H9 (cell line): ENCODE data around the gene FBXO24. TPM values are rescaled to one million over a fixed set of nuclear protein-coding genes. Genes with fewer than 3 reads are reported as not detected.

ENCODE experiments used
- DNase-seq: peaks from one replicate; pipeline ENCODE4 v3.0.0-alpha.2; 2017
- H2AFZ ChIP-seq: one replicate; pipeline ENCODE4 v1.6.1; 2013; ENCODE audit warnings: mild to moderate bottlenecking, low read length, control low read depth, moderate library complexity
- H2AK5ac ChIP-seq: 2 replicates; pipeline ENCODE4 v1.6.1; 2013; ENCODE audit warnings: low read length, control low read depth, mixed read lengths; ENCODE audit not compliant: insufficient read length
- H2BK120ac ChIP-seq: one replicate; pipeline ENCODE4 v1.6.1; 2013; ENCODE audit warnings: low read depth, mild to moderate bottlenecking, low read length, control low read depth, inconsistent platforms; ENCODE audit not compliant: poor library complexity, severe bottlenecking
- H2BK12ac ChIP-seq: 2 replicates; pipeline ENCODE4 v1.6.1; 2013; ENCODE audit warnings: low read length, control low read depth, mixed read lengths, low read depth; ENCODE audit not compliant: insufficient read length
- H2BK15ac ChIP-seq: 2 replicates; pipeline ENCODE4 v1.6.1; 2013; ENCODE audit warnings: low read depth, low read length, control low read depth
- H2BK20ac ChIP-seq: one replicate; pipeline ENCODE4 v1.6.1; 2013; ENCODE audit warnings: low read depth, mild to moderate bottlenecking, low read length, control low read depth, inconsistent platforms; ENCODE audit not compliant: poor library complexity, severe bottlenecking
- H2BK5ac ChIP-seq: 2 replicates; pipeline ENCODE4 v1.6.1; 2013; ENCODE audit warnings: low read length, control low read depth, mixed read lengths; ENCODE audit not compliant: insufficient read length
- H3K14ac ChIP-seq: 2 replicates; pipeline ENCODE4 v1.6.1; 2013; ENCODE audit warnings: low read length, control low read depth; ENCODE audit not compliant: insufficient read depth
- H3K18ac ChIP-seq: 2 replicates; pipeline ENCODE4 v1.6.1; 2013; ENCODE audit warnings: low read depth, mild to moderate bottlenecking, mixed read lengths, low read length, control low read depth; ENCODE audit not compliant: insufficient read length
- H3K23ac ChIP-seq: 2 replicates; pipeline ENCODE4 v1.6.1; 2013; ENCODE audit warnings: low read length, control low read depth, mixed read lengths, low read depth; ENCODE audit not compliant: insufficient read length
- H3K23me2 ChIP-seq: 2 replicates; pipeline ENCODE4 v1.6.1; 2013; ENCODE audit warnings: low read depth, mild to moderate bottlenecking, mixed read lengths, low read length, control low read depth; ENCODE audit not compliant: insufficient read length, poor library complexity, severe bottlenecking
- H3K27ac ChIP-seq: 2 replicates; pipeline ENCODE4 v1.5.1; 2013; ENCODE audit warnings: low read length, control low read depth, mixed read lengths, low read depth; ENCODE audit not compliant: insufficient read length
- H3K27me3 ChIP-seq: 2 replicates; pipeline ENCODE4 v1.6.1; 2013; ENCODE audit warnings: low read length, control low read depth, inconsistent platforms; ENCODE audit not compliant: insufficient read depth
- H3K4ac ChIP-seq: 2 replicates; pipeline ENCODE4 v1.6.1; 2013; ENCODE audit warnings: low read depth, mild to moderate bottlenecking, control low read depth, inconsistent platforms, low read length, moderate library complexity
- H3K4me1 ChIP-seq: 2 replicates; pipeline ENCODE4 v1.6.1; 2013; ENCODE audit warnings: low read length, control low read depth, inconsistent platforms; ENCODE audit not compliant: insufficient read depth
- H3K4me2 ChIP-seq: 2 replicates; pipeline ENCODE4 v1.6.1; 2013; ENCODE audit warnings: low read length, control low read depth, mixed read lengths; ENCODE audit not compliant: insufficient read length, insufficient read depth
- H3K56ac ChIP-seq: 2 replicates; pipeline ENCODE4 v1.6.1; 2013; ENCODE audit warnings: low read depth, mild to moderate bottlenecking, mixed read lengths, low read length, control low read depth; ENCODE audit not compliant: insufficient read length
- H3K79me1 ChIP-seq: 2 replicates; pipeline ENCODE4 v1.6.1; 2013; ENCODE audit warnings: low read depth, mild to moderate bottlenecking, moderate library complexity, low read length, control low read depth, inconsistent platforms; ENCODE audit not compliant: insufficient read depth, poor library complexity, severe bottlenecking
- H3K79me2 ChIP-seq: 2 replicates; pipeline ENCODE4 v1.6.1; 2013; ENCODE audit warnings: low read length, control low read depth, inconsistent platforms; ENCODE audit not compliant: insufficient read depth
- H3K9ac ChIP-seq: 2 replicates; pipeline ENCODE4 v1.6.1; 2013; ENCODE audit warnings: low read length, control low read depth, mixed read lengths; ENCODE audit not compliant: insufficient read length; ENCODE audit errors: extremely low read depth
- H3K9me3 ChIP-seq: one replicate; pipeline ENCODE4 v1.6.1; 2013; ENCODE audit warnings: low read depth, low read length, inconsistent platforms; ENCODE audit not compliant: control insufficient read depth
- H3T11ph ChIP-seq: one replicate; pipeline ENCODE4 v1.6.1; 2013; ENCODE audit warnings: mild to moderate bottlenecking, low read length, control low read depth, inconsistent platforms
- H4K20me1 ChIP-seq: one replicate; pipeline ENCODE4 v1.6.1; 2013; ENCODE audit not compliant: control insufficient read depth, insufficient read length, insufficient read depth
- H4K5ac ChIP-seq: 2 replicates; pipeline ENCODE4 v1.6.1; 2013; ENCODE audit warnings: low read depth, mild to moderate bottlenecking, mixed read lengths, low read length, control low read depth; ENCODE audit not compliant: insufficient read length
- H4K8ac ChIP-seq: replicated peaks from 2 replicates; pipeline ENCODE4 v1.6.1; 2013; ENCODE audit warnings: low read length, control low read depth, mixed read lengths, low read depth; ENCODE audit not compliant: insufficient read length
- H4K91ac ChIP-seq: 2 replicates; pipeline ENCODE4 v1.6.1; 2013; ENCODE audit warnings: low read depth, mild to moderate bottlenecking, moderate library complexity, mixed read lengths, low read length, control low read depth; ENCODE audit not compliant: insufficient read length
- H3K27ac Mint-ChIP-seq, 3 experiments: 2 replicates in 2 of 3; 3 replicates in 1 of 3; pipeline ENCODE4 v1.8.0; 2020 to 2021; ENCODE audit warnings: mixed read lengths in 3 of 3, mild to moderate bottlenecking in 1 of 3, moderate library complexity in 1 of 3
- H3K27me3 Mint-ChIP-seq: 2 replicates; pipeline ENCODE4 v1.8.0; 2021; ENCODE audit warnings: low read depth, mild to moderate bottlenecking, moderate library complexity, mixed read lengths
- H3K36me3 Mint-ChIP-seq, 3 experiments: 2 replicates in 2 of 3; 3 replicates in 1 of 3; pipeline ENCODE4 v1.8.0; 2020 to 2021; ENCODE audit warnings: low read depth in 3 of 3, mixed read lengths in 3 of 3; ENCODE audit not compliant: insufficient read depth in 1 of 3
- H3K4me1 Mint-ChIP-seq, 2 experiments: 2 replicates each; pipeline ENCODE4 v1.8.0; 2020; ENCODE audit warnings: mixed read lengths in 2 of 2
- H3K4me3 Mint-ChIP-seq, 2 experiments: 2 replicates in 1 of 2; 3 replicates in 1 of 2; pipeline ENCODE4 v1.8.0; 2020 to 2021; ENCODE audit warnings: mild to moderate bottlenecking in 2 of 2, mixed read lengths in 2 of 2, moderate library complexity in 1 of 2
- H3K9me3 Mint-ChIP-seq, 2 experiments: 2 replicates in 1 of 2; 3 replicates in 1 of 2; pipeline ENCODE4 v1.8.0; 2020; ENCODE audit warnings: mild to moderate bottlenecking in 2 of 2, mixed read lengths in 2 of 2, moderate library complexity in 1 of 2
- WGBS: extraction: QIAGEN DNeasy Blood & Tissue Kit; methylation state at CpG from one replicate; pipeline ENCODE4 v1.1.7; 2013; ENCODE audit warnings: missing lambda C conversion rate, low lambda C conversion rate, mixed read lengths; ENCODE audit not compliant: insufficient read length; ENCODE audit errors: extremely low coverage; 5-methylcytosine and 5-hydroxymethylcytosine counted together
- total RNA-seq: library from RNA; stranded (reverse); gene quantifications from 2 replicates; pipeline ENCODE4 v1.2.1, GENCODE V29; 2021
- TF ChIP-seq, protein P1 (sequence below): fragments of 200-600 bp; sonication (generic); conservative IDR thresholded peaks from 3 replicates; pipeline ENCODE4 v1.8.0; 2021; ENCODE audit warnings: antibody characterized with exemption, mild to moderate bottlenecking

The FBXO24 gene
- total RNA-seq, 1 experiment from 2014 or later: 0.85 TPM

DNA sequence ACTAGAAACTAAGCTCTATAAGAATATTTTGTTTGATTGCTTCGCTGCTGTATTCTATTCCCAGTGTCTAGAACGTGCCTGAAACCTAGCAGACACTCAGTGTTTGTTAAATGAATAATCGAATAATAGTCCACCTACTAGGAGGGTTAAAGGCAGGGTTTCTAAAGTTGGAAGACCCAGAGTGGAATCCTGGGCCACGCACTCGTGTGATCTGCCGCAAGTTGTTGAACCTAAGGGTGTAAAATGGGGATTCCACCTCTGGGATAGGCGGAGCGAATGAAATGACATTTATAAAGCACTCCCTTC, 47.8 kb upstream of the FBXO24 start:
- H3K27ac Mint-ChIP-seq: peak overlapping the region in 2 of 3 experiments; percentile 19 to 50; a peak in 4 of 7 replicates
- peak overlapping the region; percentile 8 for H3K9ac ChIP-seq

More for the DNA sequence above, 47.8 kb upstream of the FBXO24 start:
- peaks cover 3% of the 10 kb centered on the region; the same call in 1 of the 2 replicates for H3K4me1 ChIP-seq
- H4K91ac ChIP-seq: no peak overlapping the region
- H4K5ac ChIP-seq: no peak overlapping the region
- peaks cover 34 to 40% of the 10 kb centered on the region in 2 experiments for H3K4me1 Mint-ChIP-seq
- no peaks in the 10 kb centered on the region; the same call in 1 of the 2 replicates for H3K27me3 ChIP-seq
- H3K9me3 ChIP-seq: no peaks in the 10 kb centered on the region
- no peak overlapping the region for H3K14ac ChIP-seq
- no peak overlapping the region for H2BK15ac ChIP-seq
- peaks cover 11% of the 10 kb centered on the region for H3K23me2 ChIP-seq
- no peak overlapping the region for H2BK120ac ChIP-seq
- H3K79me2 ChIP-seq: no peaks in the 10 kb centered on the region
- DNase-seq: no peak
- H3K27me3 Mint-ChIP-seq: peaks cover 25% of the 10 kb centered on the region
- H4K8ac ChIP-seq: no peak overlapping the region
- no peak overlapping the region for H3K27ac ChIP-seq
- H2AK5ac ChIP-seq: no peak overlapping the region
- H2AFZ ChIP-seq: peak overlapping the region; percentile 1
- H2BK12ac ChIP-seq: no peak overlapping the region
- H3K56ac ChIP-seq: no peak overlapping the region
- H4K20me1 ChIP-seq: no peaks in the 10 kb centered on the region
- no CpG with 5 or more reads among the region's 8 CpGs for WGBS
- H3K23ac ChIP-seq: no peak overlapping the region
- H3T11ph ChIP-seq: no peak overlapping the region
- no peaks in the 10 kb centered on the region for H3K79me1 ChIP-seq
- no peak overlapping the region for H3K4ac ChIP-seq
- peak overlapping the region; percentile 79 to 88 for H3K4me3 Mint-ChIP-seq
- H2BK5ac ChIP-seq: no peak overlapping the region
- peak overlapping the region; percentile 83 for H3K4me2 ChIP-seq
- TF ChIP-seq, protein P1, sequence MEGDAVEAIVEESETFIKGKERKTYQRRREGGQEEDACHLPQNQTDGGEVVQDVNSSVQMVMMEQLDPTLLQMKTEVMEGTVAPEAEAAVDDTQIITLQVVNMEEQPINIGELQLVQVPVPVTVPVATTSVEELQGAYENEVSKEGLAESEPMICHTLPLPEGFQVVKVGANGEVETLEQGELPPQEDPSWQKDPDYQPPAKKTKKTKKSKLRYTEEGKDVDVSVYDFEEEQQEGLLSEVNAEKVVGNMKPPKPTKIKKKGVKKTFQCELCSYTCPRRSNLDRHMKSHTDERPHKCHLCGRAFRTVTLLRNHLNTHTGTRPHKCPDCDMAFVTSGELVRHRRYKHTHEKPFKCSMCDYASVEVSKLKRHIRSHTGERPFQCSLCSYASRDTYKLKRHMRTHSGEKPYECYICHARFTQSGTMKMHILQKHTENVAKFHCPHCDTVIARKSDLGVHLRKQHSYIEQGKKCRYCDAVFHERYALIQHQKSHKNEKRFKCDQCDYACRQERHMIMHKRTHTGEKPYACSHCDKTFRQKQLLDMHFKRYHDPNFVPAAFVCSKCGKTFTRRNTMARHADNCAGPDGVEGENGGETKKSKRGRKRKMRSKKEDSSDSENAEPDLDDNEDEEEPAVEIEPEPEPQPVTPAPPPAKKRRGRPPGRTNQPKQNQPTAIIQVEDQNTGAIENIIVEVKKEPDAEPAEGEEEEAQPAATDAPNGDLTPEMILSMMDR: no peak
- H3K18ac ChIP-seq: no peak overlapping the region
- H3K9me3 Mint-ChIP-seq: no peaks in the 10 kb centered on the region; a peak in 1 of 5 replicates
- no peak overlapping the region for H2BK20ac ChIP-seq
- no peaks in the 10 kb centered on the region for H3K36me3 Mint-ChIP-seq
